H4 (cell line): Measurements from ENCODE around the gene C1QTNF7. TPM values are rescaled to one million over a fixed set of nuclear protein-coding genes. Genes with fewer than 3 reads are reported as not detected.
A peak's percentile ranks its signal among the peaks of the same experiment; 100 is the strongest.

Experiments used
- DNase-seq: peaks from one replicate; pipeline ENCODE4 v3.0.0-alpha.2; 2015; ENCODE audit warnings: low spot score
- total RNA-seq: library from RNA; depleted of rRNA; stranded (reverse); fragments of >200 nt; shearing (Covaris generic); gene quantifications from 2 replicates; pipeline ENCODE4 v1.2.3, GENCODE V29; 2014

C1QTNF7 gene
- total RNA-seq, 1 experiment from 2014 or later = not detected

DNA sequence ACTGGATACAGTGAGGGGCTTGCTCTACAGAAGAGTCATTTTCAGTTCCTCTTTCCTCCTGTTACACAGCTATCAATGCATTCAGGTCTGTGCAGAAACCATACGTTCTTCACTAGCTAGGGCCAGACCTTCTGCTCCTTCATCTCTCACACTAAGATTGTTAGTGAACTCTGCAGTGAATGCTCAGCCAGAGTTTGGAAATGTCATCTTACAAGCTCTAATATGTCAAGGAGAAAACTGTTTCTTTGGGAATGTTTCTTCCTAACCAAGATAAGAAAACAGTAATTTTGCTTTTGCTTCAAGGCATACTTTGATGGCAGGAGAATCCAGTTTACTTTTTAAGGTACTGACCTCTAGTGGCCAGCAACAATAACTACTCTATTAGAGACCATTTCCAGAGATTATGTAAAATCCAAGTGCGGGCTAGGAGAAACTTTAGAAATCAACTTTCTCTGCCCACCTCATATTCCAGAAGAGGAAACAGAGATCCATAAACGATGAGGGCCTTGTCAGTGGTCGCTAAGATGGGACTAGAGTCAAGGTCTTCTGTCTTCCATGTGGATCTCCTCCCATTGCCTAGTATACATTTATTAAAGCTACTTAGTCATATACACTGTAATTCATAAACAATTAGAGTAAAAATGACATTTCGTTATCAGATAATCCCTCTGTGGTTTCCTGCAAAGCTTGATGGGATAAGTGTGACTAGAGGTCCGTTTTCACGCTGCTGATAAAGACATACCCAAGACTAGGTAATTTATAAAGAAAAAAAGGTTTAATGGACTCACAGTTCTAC is 29.8 kb downstream of the C1QTNF7 start:
- peak; percentile 75 for DNase-seq

DNA sequence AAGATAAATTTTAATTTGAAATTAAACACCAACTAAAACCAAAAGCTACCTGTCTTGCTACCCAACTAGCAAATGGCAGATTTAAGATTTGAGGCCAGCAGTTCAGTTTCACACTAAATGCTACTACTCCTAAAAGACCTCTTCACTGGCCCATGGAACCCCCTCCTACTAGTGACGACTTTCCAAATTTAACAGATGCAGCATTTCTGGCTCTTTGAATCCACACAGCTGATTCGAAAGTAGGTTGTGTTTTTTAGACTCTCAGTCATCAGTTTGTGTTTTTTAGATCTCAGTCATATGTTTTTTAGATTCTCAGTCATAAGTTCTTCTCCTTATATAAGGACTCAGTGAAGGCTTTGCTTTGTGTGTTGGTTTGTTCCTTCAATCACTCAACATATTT is 30.8 kb downstream of the C1QTNF7 start:
- no peak for DNase-seq

DNA sequence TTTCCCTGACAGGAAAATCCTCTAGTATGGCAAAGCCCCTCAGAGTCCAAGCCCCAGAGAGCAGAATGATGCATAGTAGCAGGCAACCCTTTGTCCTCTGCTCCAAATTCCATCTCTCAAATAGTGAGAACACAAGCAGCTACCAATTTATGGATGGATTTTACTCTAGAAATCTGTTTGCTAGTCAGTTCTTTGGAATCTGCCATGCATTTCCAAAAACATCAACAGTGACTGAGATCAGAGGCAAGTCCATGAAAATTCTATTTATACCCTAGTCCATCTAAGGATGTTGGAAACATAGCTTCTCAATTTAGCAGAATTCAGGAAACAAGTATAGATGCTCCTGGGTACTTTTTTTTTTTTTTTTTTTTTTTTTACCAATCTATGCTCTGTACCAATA is 31.9 kb downstream of the C1QTNF7 start:
- DNase-seq = no peak

GRCh38 chr4:15466596-15466995 is 38.8 kb downstream of the C1QTNF7 start:
- no peak for DNase-seq

GRCh38 chr4:15469402-15470127 is 41.7 kb downstream of the C1QTNF7 start, which contains the start of gene CC2D2A:
Gene CC2D2A, plus strand, starts transcription at chr4:15469882. Its CDS starts 6,051 bp downstream, at chr4:15475933.
- peak; percentile 31 for DNase-seq

DNA sequence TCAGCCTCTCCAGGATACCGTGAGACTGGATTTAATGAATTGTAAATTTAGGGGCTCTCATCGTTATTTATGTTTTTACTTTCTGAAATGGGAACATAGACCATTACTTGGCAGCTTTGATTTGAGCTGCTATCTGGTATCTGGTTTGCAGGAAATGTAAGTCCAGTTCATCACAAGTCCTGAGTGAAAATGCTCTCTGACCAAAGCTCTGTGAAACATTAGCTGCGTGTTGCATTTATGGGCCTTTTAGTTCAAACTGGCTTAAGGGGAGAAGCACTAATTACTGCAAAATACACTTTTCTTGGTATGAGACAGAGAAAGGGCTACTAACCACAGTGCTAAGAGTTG is 42.3 kb downstream of the C1QTNF7 start:
- DNase-seq = no peak

- no peak for DNase-seq
Measured at GRCh38 chr4:15476396-15476795, 48.6 kb downstream of the C1QTNF7 start.

- no peak for DNase-seq
Measured at GRCh38 chr4:15478724-15479088, 50.9 kb downstream of the C1QTNF7 start.

DNA sequence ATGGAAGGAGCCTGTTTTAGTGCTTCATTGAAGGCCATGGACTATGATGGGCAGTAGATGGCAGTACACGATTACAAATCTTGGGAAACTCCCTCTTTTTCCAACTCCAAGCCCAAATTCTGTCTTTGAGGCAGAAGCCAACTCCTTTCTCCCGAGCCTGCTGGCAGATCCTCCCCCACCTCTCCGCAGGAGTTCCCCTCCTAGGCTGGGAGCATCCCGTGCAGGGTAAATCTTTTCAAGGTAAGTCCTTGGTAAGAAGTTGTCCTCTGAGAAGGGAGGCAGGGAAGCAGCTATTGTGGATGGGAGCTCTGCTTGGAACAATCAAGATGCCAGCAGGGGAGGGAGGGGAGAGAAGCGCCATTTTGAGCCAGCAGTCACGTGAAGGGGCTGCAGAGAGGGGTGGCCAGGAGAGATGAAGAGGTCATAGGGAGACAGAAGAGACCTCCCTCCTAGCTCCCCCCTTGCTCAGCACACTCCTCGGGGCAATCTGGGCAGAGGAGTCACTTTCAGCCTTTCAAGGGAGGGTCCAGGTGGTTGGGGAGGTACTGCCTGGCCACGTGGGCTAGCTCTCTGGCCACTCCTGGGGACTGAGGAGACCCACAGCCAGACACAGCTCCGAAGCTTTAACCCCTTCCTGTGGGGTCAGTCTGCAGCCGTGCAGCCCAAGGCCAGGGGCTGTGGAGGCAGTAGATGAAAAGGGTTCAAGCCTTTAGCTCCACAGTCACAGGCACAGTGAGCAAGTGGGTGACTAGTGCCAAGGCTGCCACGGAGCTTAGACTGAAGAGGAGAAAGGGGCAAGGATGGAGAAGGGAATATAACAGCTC is 51.5 kb downstream of the C1QTNF7 start:
- peak; percentile 89 for DNase-seq

DNA sequence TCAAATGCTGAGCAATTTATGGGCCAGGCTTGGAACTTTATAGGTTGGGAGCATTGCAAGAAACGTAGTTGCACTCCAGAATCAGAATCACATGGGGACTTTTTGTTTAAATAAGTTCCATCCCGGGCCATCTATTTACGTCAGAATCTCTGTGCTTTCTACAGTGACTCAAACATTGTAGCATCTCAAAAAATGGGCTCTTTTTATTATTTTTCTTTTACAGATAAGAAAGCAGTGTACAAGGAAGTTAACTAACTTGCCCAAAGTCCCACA is 52.0 kb downstream of the C1QTNF7 start:
- DNase-seq = no peak

DNA sequence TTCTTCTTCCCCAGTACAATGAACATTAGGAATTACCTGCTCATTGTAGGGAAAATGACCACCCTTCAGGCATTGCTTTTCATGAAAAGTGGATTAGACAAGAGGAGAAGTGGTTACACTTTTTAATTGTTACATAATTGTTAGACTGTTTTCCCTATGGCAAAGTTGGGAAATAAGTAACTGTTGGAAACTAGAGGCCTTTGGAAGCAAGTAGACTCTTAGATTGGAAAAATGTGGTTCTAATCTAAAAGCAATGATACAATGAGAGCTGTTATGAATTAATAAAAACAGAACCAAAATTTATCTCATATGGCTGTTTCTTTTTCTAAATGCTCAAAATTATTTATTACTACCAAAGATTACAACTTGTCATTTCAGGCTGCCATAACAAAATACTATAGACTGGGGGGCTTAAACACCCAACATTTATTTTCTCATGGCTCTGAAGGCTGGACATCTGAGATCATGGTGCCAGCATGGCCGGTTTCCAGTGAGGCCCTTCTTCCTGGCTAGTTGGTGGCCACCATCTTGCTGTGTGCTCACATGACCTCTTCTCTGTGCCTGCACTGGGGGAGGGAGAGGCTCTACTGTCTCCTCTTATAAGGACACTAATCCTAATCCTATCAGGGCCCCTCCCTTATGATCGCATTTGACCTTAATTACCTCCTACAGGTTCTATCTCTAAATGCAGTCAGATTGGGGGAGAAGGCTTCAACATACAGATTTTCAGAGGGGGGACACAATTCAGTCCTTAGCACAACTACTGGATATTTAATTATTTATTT is 54.3 kb downstream of the C1QTNF7 start:
- DNase-seq = no peak

DNA sequence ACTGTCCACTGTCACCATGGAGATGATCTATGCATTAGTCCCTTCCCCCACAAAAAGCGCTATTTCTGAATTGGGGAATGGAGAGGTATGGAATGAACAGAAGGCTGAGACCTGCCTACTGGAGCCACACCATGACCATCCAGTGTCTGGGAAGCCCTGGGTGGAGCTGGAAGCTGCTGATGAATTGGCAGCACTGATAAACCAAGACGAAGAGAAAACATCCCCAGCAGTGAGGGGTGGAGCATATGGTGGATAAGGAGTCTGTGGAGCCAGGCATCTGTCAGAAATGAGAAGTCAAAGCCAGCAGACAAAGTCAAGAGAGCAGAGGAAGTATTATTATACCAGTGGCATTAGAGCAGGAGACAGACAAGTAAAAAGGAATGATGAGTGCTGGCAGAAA is 55.0 kb downstream of the C1QTNF7 start:
- no peak for DNase-seq

GRCh38 chr4:15488136-15488535 is 60.3 kb downstream of the C1QTNF7 start:
- DNase-seq = no peak

DNA sequence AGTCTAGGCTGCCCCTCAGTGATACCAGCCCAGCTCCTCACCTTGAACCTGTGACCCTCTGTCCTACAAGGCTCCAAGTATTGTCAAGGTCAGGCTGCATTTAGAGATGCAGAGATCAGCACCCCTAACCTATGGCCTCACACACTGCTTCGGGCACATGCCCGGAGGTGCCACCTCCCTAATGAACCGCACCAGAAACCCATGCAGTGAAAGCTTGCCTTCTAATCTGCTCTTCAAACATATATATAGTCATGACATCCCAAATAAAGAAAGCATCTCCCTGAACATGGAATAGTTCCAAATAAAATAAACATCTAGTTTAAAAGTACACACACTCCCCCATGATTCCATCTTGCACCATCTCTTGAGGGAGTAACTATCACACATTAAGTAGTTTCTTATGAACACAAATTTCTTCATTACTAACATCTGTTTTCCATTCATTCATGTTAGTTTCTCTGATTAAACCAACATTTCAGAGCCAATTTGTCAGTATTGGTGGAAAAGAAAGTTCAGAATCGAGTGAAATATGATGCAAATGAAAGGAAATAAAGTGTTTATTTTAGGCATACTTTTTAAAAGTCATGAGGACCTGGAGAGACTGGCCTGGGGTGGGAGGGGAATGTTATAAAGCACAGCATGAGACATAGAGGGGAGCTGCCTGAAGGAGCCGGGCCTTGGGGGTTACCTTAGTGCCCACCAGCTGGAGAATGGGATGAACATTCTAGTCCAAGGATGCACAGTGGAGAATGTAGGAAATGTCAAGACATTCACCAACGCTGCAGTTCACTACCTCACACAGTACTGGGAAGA is 61.0 kb downstream of the C1QTNF7 start:
- DNase-seq = peak; percentile 75

GRCh38 chr4:15489551-15489950 is 61.7 kb downstream of the C1QTNF7 start:
- DNase-seq = no peak

GRCh38 chr4:15493411-15493810 is 65.6 kb downstream of the C1QTNF7 start:
- no peak for DNase-seq

DNA sequence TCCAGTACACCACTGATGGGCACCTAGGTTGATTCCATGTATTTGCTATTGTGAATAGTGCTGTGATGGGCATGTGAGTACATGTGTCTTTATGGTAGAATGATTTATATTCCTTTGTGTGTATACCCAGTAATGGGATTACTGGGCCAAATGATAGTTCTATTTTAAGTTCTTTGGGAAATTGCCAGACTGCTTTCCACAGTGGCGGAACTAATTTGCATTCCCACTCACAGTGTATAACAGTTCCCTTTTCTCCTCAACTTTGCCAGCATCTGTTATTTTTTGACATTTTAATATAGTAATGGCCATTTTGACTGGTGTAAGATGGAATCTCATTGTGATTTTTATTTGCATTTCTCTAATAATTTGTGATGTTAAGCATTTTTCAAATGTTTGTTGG is 67.8 kb downstream of the C1QTNF7 start:
- DNase-seq = no peak
